HG03139 (cell line): ENCODE measurements around the gene INAFM2.

Source experiments
- ATAC-seq: cut with Tn5 transposase; IDR thresholded peaks from one replicate; pipeline ENCODE4 v1.9.1; 2021; ENCODE audit not compliant: unreplicated experiment

The INAFM2 gene

GRCh38 chr15:40327457-40327856, 4.0 kb downstream of the INAFM2 start:
- ATAC-seq: no peak

GRCh38 chr15:40328176-40328575, 4.7 kb downstream of the INAFM2 start:
- no peak for ATAC-seq

GRCh38 chr15:40328751-40329150, 5.3 kb downstream of the INAFM2 start:
- no peak for ATAC-seq

GRCh38 chr15:40329804-40330203, 6.3 kb downstream of the INAFM2 start:
- ATAC-seq: no peak

GRCh38 chr15:40330368-40330836, 6.9 kb downstream of the INAFM2 start:
- no peak for ATAC-seq

- no peak for ATAC-seq
Measured at GRCh38 chr15:40331026-40331425, 7.5 kb downstream of the INAFM2 start.

GRCh38 chr15:40331637-40332036, 8.1 kb downstream of the INAFM2 start:
- ATAC-seq: no peak

GRCh38 chr15:40332113-40332781, 8.8 kb downstream of the INAFM2 start:
- ATAC-seq: no peak

- peak; percentile 53 for ATAC-seq
Measured at GRCh38 chr15:40333922-40334492, 10.5 kb downstream of the INAFM2 start.

GRCh38 chr15:40334541-40334940, 11.0 kb downstream of the INAFM2 start:
- no peak for ATAC-seq

- ATAC-seq: no peak
Measured at GRCh38 chr15:40334941-40335795, 11.7 kb downstream of the INAFM2 start.

GRCh38 chr15:40335938-40336743, 12.6 kb downstream of the INAFM2 start:
- no peak for ATAC-seq

- ATAC-seq: no peak
Measured at GRCh38 chr15:40336744-40337122, 13.2 kb downstream of the INAFM2 start.

- ATAC-seq: no peak
Measured at GRCh38 chr15:40337597-40337996, 14.1 kb downstream of the INAFM2 start.

GRCh38 chr15:40338041-40338657, 14.7 kb downstream of the INAFM2 start:
- ATAC-seq: no peak

- no peak for ATAC-seq
Measured at GRCh38 chr15:40338921-40339620, 15.6 kb downstream of the INAFM2 start.

GRCh38 chr15:40339621-40339945, 16.1 kb downstream of the INAFM2 start:
- ATAC-seq: no peak

GRCh38 chr15:40340038-40340739, 16.7 kb downstream of the INAFM2 start:
- ATAC-seq: no peak

GRCh38 chr15:40340740-40341400, 17.4 kb downstream of the INAFM2 start, which contains the start of gene CCDC9B:
CCDC9B (minus strand) TSS chr15:40340939; CDS start chr15:40340819, 120 bp downstream.
- no peak for ATAC-seq
